Measurements from ENCODE around the gene CEP83.

CEP83 gene

GRCh38 chr12:94266796-94267536 is 192.7 kb downstream of the CEP83 start:
- DNase-seq: no peak

GRCh38 chr12:94265966-94266745 is 193.5 kb downstream of the CEP83 start:
- DNase-seq: no peak

- no peak for DNase-seq
Observed at GRCh38 chr12:94265539-94265938, 194.1 kb downstream of the CEP83 start.

GRCh38 chr12:94264736-94265485 is 194.8 kb downstream of the CEP83 start:
- DNase-seq: no peak

- no peak for DNase-seq
Observed at GRCh38 chr12:94263905-94264561, 195.6 kb downstream of the CEP83 start.

GRCh38 chr12:94263011-94263811 is 196.5 kb downstream of the CEP83 start:
- DNase-seq: peak; percentile 44

- DNase-seq: peak; percentile 72
Observed at GRCh38 chr12:94262228-94263010, 197.2 kb downstream of the CEP83 start.

- no peak for DNase-seq
Observed at GRCh38 chr12:94261786-94262185, 197.9 kb downstream of the CEP83 start.

GRCh38 chr12:94261119-94261518 is 198.5 kb downstream of the CEP83 start:
- DNase-seq: no peak

- no peak for DNase-seq
Observed at GRCh38 chr12:94260717-94261116, 198.9 kb downstream of the CEP83 start.

- no peak for DNase-seq
Observed at GRCh38 chr12:94260017-94260416, 199.7 kb downstream of the CEP83 start.

GRCh38 chr12:94258593-94258992 is 201.1 kb downstream of the CEP83 start:
- no peak for DNase-seq

Data from activated gamma-delta T cell treated with Interleukin-2 at 50 U/mL for 16 hours (primary cell).